PC-9 (cell line): Measurements from ENCODE around the gene NR6A1. TPM values are rescaled to one million over a fixed set of nuclear protein-coding genes. Genes with fewer than 3 reads are reported as not detected.

ENCODE experiments used
- BruUV-seq: library from RNA; stranded (reverse); fragments of 400-500 nt; replicated peaks from 2 replicates; lab custom pipeline; 2021; lab: Mats Ljungman, UMichigan
- CTCF ChIA-PET: fragments of 300-600 bp; sonication (Branson Sonifier 250); formaldehyde crosslinking; loops from one replicate; lab custom pipeline; 2022; ENCODE audit warnings: antibody characterized with exemption; lab: Charles Lee
- POLR2A ChIA-PET: fragments of 300-600 bp; sonication (Branson Sonifier 250); formaldehyde crosslinking; loops from one replicate; lab custom pipeline; 2022; ENCODE audit warnings: antibody characterized with exemption; ENCODE audit not compliant: unreplicated experiment; lab: Charles Lee
- DNase-seq, 2 experiments: peaks; one replicate each; pipeline versions ENCODE4 v3.0.0 to v3.0.0-alpha.2; 2015 to 2022; ENCODE audit warnings: mixed read lengths in 1 of 2
- H2AFZ ChIP-seq: fragments of 200-600 bp; sonication (generic); 2 replicates; pipeline ENCODE4 v1.8.1; 2017; ENCODE audit warnings: antibody characterized with exemption
- H3F3A ChIP-seq: fragments of 200-600 bp; sonication (generic); 2 replicates; pipeline ENCODE4 v1.8.1; 2017; ENCODE audit warnings: antibody characterized with exemption, mild to moderate bottlenecking, low read depth; ENCODE audit not compliant: insufficient read depth
- H3K27ac ChIP-seq: fragments of 200-600 bp; sonication (generic); 2 replicates; pipeline ENCODE4 v1.6.1; 2016; ENCODE audit warnings: mixed run types
- H3K27me3 ChIP-seq: fragments of 200-600 bp; sonication (generic); 2 replicates; pipeline ENCODE4 v1.6.1; 2016; ENCODE audit warnings: low read depth, mixed run types; ENCODE audit not compliant: insufficient read depth
- H3K36me3 ChIP-seq: fragments of 200-600 bp; sonication (generic); 2 replicates; pipeline ENCODE4 v1.6.1; 2016; ENCODE audit warnings: low read depth, mixed run types
- H3K4me1 ChIP-seq: fragments of 200-600 bp; sonication (generic); replicated peaks from 2 replicates; pipeline ENCODE4 v1.6.1; 2016; ENCODE audit warnings: mixed run types; ENCODE audit not compliant: insufficient read depth
- H3K4me2 ChIP-seq: fragments of 200-600 bp; sonication (generic); 2 replicates; pipeline ENCODE4 v1.6.1; 2017; ENCODE audit warnings: mixed run types
- H3K4me3 ChIP-seq: fragments of 200-600 bp; sonication (generic); 2 replicates; pipeline ENCODE4 v1.6.1; 2016; ENCODE audit warnings: mixed run types
- H3K79me2 ChIP-seq: fragments of 200-600 bp; sonication (generic); 2 replicates; pipeline ENCODE4 v1.6.1; 2017; ENCODE audit warnings: low read depth, mixed run types
- H3K9me2 ChIP-seq: fragments of 200-600 bp; sonication (generic); 2 replicates; pipeline ENCODE4 v1.8.1; 2017; ENCODE audit warnings: mild to moderate bottlenecking; ENCODE audit not compliant: insufficient read depth
- H3K9me3 ChIP-seq: fragments of 200-600 bp; sonication (generic); 2 replicates; pipeline ENCODE4 v1.8.1; 2016; ENCODE audit warnings: low read depth; ENCODE audit not compliant: insufficient read depth
- H4K20me1 ChIP-seq: fragments of 200-600 bp; sonication (generic); 2 replicates; pipeline ENCODE4 v1.8.1; 2017; ENCODE audit not compliant: insufficient read depth
- EZH2 ChIP-seq: fragments of 200-600 bp; sonication (generic); IDR thresholded peaks from 2 replicates; pipeline ENCODE4 v1.8.0; 2017; ENCODE audit warnings: antibody characterized with exemption, low read depth
- intact Hi-C: fragments of 100-400 bp; cut with micrococcal nuclease; formaldehyde crosslinking; loops from one replicate; pipeline ENCODE4 v1.10.0; 2022; ENCODE audit not compliant: unreplicated experiment
- total RNA-seq: library from RNA; stranded (reverse); gene quantifications from 2 replicates; pipeline ENCODE4 v1.2.3, GENCODE V29; 2021
- TF ChIP-seq, protein P1 (sequence below): fragments of 200-600 bp; sonication (generic); conservative IDR thresholded peaks from 2 replicates; pipeline ENCODE4 v1.6.1; 2017; ENCODE audit warnings: mixed run types, antibody characterized with exemption, mild to moderate bottlenecking, moderate library complexity

Gene NR6A1
- total RNA-seq, 1 experiment from 2014 or later, result 13.0 TPM

DNA sequence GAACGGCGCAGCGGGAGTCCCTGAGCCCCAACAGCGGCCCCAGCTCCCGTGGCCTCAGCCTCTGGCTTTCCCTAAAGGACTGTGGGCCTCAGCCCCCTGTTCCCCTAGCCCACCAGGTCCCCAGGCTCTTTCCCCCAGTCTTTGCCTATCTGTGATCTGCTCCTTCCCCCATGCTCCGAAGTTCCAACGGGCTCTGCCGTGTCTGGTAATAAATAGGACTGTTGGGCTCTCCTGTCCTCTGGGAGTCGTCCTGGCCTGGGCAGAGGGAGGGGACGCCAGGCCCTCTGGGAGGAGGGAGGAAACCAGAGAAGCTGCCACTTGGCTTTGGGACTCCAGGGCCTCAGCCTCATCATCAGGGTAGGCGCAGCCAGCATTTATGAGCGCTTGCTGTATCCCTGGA is 292.8 kb downstream of the NR6A1 start:
- no peak overlapping the region for H3K4me2 ChIP-seq
- DNase-seq, result no peak
- no peaks in the 10 kb centered on the region for H3K9me2 ChIP-seq
- ChIA-PET CTCF (interaction anchor here (0.6 kb wide), 1 partner anchor 275 kb away, joined by 5 read pairs; no protein-coding TSS in a partner anchor), POLR2A (no interaction called here)
- intact Hi-C loops, result no loop called here
- no peaks in the 10 kb centered on the region; the same call in 1 of the 2 replicates for H4K20me1 ChIP-seq
- no peak overlapping the region for H2AFZ ChIP-seq
- H3K4me1 ChIP-seq, result no peaks in the 10 kb centered on the region
- no peaks in the 10 kb centered on the region for H3K79me2 ChIP-seq
- no peak for TF ChIP-seq EZH2
- TF ChIP-seq, protein P1, sequence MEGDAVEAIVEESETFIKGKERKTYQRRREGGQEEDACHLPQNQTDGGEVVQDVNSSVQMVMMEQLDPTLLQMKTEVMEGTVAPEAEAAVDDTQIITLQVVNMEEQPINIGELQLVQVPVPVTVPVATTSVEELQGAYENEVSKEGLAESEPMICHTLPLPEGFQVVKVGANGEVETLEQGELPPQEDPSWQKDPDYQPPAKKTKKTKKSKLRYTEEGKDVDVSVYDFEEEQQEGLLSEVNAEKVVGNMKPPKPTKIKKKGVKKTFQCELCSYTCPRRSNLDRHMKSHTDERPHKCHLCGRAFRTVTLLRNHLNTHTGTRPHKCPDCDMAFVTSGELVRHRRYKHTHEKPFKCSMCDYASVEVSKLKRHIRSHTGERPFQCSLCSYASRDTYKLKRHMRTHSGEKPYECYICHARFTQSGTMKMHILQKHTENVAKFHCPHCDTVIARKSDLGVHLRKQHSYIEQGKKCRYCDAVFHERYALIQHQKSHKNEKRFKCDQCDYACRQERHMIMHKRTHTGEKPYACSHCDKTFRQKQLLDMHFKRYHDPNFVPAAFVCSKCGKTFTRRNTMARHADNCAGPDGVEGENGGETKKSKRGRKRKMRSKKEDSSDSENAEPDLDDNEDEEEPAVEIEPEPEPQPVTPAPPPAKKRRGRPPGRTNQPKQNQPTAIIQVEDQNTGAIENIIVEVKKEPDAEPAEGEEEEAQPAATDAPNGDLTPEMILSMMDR, result no peak
- H3F3A ChIP-seq, result no peaks in the 10 kb centered on the region
- H3K9me3 ChIP-seq, result no peaks in the 10 kb centered on the region
- H3K36me3 ChIP-seq, result no peaks in the 10 kb centered on the region
- H3K27ac ChIP-seq, result no peak overlapping the region
- no peak overlapping the region for H3K4me3 ChIP-seq
- no TSS peak for BruUV-seq
- peaks cover 8% of the 10 kb centered on the region; the same call in 1 of the 2 replicates for H3K27me3 ChIP-seq

DNA sequence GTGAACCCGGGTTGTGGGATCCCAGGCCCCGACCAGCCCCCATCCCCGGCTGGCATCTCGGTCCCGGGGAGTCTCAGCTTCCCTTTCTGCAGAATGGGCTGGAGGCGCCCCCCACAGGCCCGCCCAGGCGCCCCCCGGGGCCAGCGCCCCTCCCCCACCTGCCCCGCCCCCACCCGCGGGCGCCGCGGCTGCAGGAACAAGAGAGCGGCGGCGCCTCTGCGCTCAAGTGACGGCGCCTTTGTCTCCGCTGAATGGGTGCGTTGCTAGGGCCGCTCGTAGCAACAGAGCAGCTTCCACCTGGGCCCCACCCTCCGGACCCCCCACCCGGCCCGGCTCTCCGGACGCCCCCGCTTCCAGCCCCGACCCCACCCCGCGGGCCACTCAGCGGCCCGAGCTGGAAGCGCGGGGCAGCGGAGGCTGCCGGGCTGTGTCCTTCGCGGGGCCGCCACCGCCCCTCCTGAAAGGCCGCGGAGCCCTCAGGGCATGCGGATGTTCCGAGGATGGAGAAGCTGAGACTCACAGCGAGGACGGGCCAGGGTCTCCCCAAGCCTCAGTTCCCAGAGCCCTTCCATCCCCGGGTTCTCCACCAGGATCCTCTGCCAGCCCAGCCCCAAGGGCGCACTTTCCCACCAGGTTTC is 293.3 kb downstream of the NR6A1 start:
- Histone ChIP-seq H3K27ac (no peak overlapping the region), H3K4me2 (no peak overlapping the region), H3K4me1 (no peaks in the 10 kb centered on the region), H2AFZ (no peak overlapping the region), H3K9me2 (no peaks in the 10 kb centered on the region), H3K36me3 (no peaks in the 10 kb centered on the region), H4K20me1 (no peaks in the 10 kb centered on the region; the same call in 1 of the 2 replicates), H3K9me3 (no peaks in the 10 kb centered on the region), H3F3A (no peaks in the 10 kb centered on the region), H3K27me3 (peaks cover 8% of the 10 kb centered on the region; the same call in 1 of the 2 replicates), H3K4me3 (no peak overlapping the region), H3K79me2 (no peaks in the 10 kb centered on the region)
- intact Hi-C loops, result no loop called here
- CTCF ChIA-PET, result interaction anchor here (0.6 kb wide), 1 partner anchor 275 kb away, joined by 5 read pairs; no protein-coding TSS in a partner anchor
- no peak for DNase-seq
- no peak for TF ChIP-seq EZH2
- TF ChIP-seq, protein P1, result no peak
- POLR2A ChIA-PET, result interaction anchor here (0.6 kb wide), 1 partner anchor 175 kb away, joined by 4 read pairs; no protein-coding TSS in a partner anchor
- no TSS peak for BruUV-seq

DNA sequence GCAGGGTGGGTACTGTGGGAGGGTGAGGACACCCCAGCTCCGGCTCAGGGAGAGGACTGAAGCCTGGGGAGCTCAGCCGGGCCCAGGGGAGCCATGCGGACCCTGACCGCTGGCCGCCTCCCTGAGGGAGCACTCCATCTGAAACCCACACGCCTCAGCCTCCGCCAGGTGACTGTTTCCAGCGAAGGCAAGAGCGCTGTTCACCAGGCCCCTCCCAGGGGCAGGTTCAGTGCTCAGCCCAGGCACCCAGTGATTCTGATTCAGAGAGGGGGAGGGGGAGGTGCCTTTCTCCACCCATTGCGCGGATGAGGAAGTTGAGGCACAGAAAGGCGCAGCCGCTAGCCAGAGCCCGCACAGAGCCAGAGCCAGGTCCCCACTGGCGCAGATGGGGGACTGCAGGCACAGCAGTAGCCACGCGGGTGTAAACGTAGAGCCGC is 293.9 kb downstream of the NR6A1 start:
- Histone ChIP-seq H3K4me2 (no peak overlapping the region), H2AFZ (no peak overlapping the region), H3K27me3 (peaks cover 8% of the 10 kb centered on the region; the same call in 1 of the 2 replicates), H3K79me2 (no peaks in the 10 kb centered on the region), H3K4me1 (no peaks in the 10 kb centered on the region), H4K20me1 (no peaks in the 10 kb centered on the region; the same call in 1 of the 2 replicates), H3K27ac (no peak overlapping the region), H3K9me2 (no peaks in the 10 kb centered on the region), H3F3A (no peaks in the 10 kb centered on the region), H3K36me3 (no peaks in the 10 kb centered on the region), H3K9me3 (no peaks in the 10 kb centered on the region), H3K4me3 (no peak overlapping the region)
- intact Hi-C loops, result no loop called here
- ChIA-PET POLR2A (interaction anchor here (0.6 kb wide), 1 partner anchor 175 kb away, joined by 4 read pairs; no protein-coding TSS in a partner anchor), CTCF (no interaction called here)
- no peak for DNase-seq
- TF ChIP-seq, protein P1, result no peak
- TF ChIP-seq EZH2, result no peak
- no TSS peak for BruUV-seq
